Small intestine (tissue), 7 donors: ENCODE measurements around the gene MRPL36. TPM values are rescaled to one million over a fixed set of nuclear protein-coding genes. Genes with fewer than 3 reads are reported as not detected.
A peak's percentile ranks its signal among the peaks of the same experiment; 100 is the strongest.

Experiments used
- DNase-seq, 2 donors: peaks; one replicate each; pipeline versions ENCODE4 v3.0.0 to v3.0.0-alpha.2; 2013
- FAIRE-seq: peaks from 2 replicates; lab custom pipeline; 2012; peaks lifted over from hg19 to GRCh38; lab: Jason Lieb, UNC
- H3K27ac ChIP-seq, 3 donors: one replicate each; pipeline ENCODE4 v1.5.1; 2013; ENCODE audit warnings: low read length in 2 of 3, mild to moderate bottlenecking in 2 of 3, control low read depth in 1 of 3, inconsistent platforms in 1 of 3, low read depth in 1 of 3, moderate library complexity in 1 of 3
- H3K27me3 ChIP-seq, 3 donors: one replicate each; pipeline ENCODE4 v1.6.1; 2013; ENCODE audit warnings: low read length in 3 of 3, inconsistent platforms in 1 of 3; ENCODE audit not compliant: control insufficient read depth in 3 of 3, insufficient read depth in 3 of 3
- H3K36me3 ChIP-seq, 3 donors: one replicate each; pipeline ENCODE4 v1.6.1; 2013; ENCODE audit warnings: low read length in 3 of 3, inconsistent platforms in 1 of 3, low read depth in 1 of 3, mild to moderate bottlenecking in 1 of 3, moderate library complexity in 1 of 3; ENCODE audit not compliant: control insufficient read depth in 3 of 3, insufficient read depth in 2 of 3
- H3K4me1 ChIP-seq, 3 donors: one replicate each; pipeline ENCODE4 v1.6.1; 2013; ENCODE audit warnings: low read length in 2 of 3, inconsistent platforms in 1 of 3, low read depth in 1 of 3, mild to moderate bottlenecking in 1 of 3, moderate library complexity in 1 of 3; ENCODE audit not compliant: control insufficient read depth in 3 of 3, insufficient read depth in 2 of 3
- H3K4me3 ChIP-seq, 3 donors: one replicate each; pipeline ENCODE4 v1.5.1; 2013; ENCODE audit warnings: low read length in 3 of 3, control low read depth in 1 of 3, inconsistent platforms in 1 of 3, low read depth in 1 of 3, mild to moderate bottlenecking in 1 of 3, moderate library complexity in 1 of 3
- H3K9me3 ChIP-seq, 2 donors: one replicate each; pipeline ENCODE4 v1.6.1; 2013; ENCODE audit warnings: low read depth in 1 of 2, low read length in 1 of 2; ENCODE audit not compliant: control insufficient read depth in 2 of 2, insufficient read depth in 1 of 2
- WGBS, 3 donors: extraction: QIAGEN DNeasy Blood & Tissue Kit; methylation state at CpG; one replicate each; pipeline ENCODE4 v1.1.7; 2013; 5-methylcytosine and 5-hydroxymethylcytosine counted together
- polyA plus RNA-seq, 4 donors: library from polyadenylated mRNA; stranded (reverse) in 3 of 4; unstranded in 1 of 4; fragments of 200-250 nt in 3 of 4; fragments of 120-200 nt in 1 of 4; gene quantifications; one replicate each; pipeline versions ENCODE4 v1.2.1 to v1.2.3, GENCODE V29; 2013
- donor health status: healthy with polysubstance abuse.
- donor health status: control.
- donor health status: control.
- donor health status: Bipolar disorder and iron deficiency.
- donor health status: healthy.

Gene MRPL36
- polyA plus RNA-seq, 4 donors: 30.9 to 101 (median 75.8) TPM

- WGBS, 3 donors: 17 to 25% (median 17%) methylated on average over 5 of the region's 5 CpGs
- no peaks in the 10 kb centered on the region for H3K9me3 ChIP-seq
- peak; percentile 14 to 16 for DNase-seq
- FAIRE-seq: no peak
- H3K36me3 ChIP-seq: no peaks in the 10 kb centered on the region
- H3K4me3 ChIP-seq: no peak overlapping the region
- no peaks in the 10 kb centered on the region for H3K4me1 ChIP-seq
- H3K27ac ChIP-seq: no peak overlapping the region
- no peaks in the 10 kb centered on the region for H3K27me3 ChIP-seq
Observed at GRCh38 chr5:1772634-1773033, 27.0 kb downstream of the MRPL36 start.

- H3K36me3 ChIP-seq: no peaks in the 10 kb centered on the region
- H3K4me3 ChIP-seq: no peak overlapping the region
- no peaks in the 10 kb centered on the region for H3K4me1 ChIP-seq
- H3K27ac ChIP-seq: no peak overlapping the region
- H3K27me3 ChIP-seq: no peaks in the 10 kb centered on the region
- WGBS, 3 donors: 66 to 74% (median 66%) methylated on average over 20 of the region's 20 CpGs
- no peaks in the 10 kb centered on the region for H3K9me3 ChIP-seq
- DNase-seq (no peak), FAIRE-seq (no peak)
Observed at GRCh38 chr5:1771149-1772065, 28.2 kb downstream of the MRPL36 start.

GRCh38 chr5:1770443-1770802 is 29.2 kb downstream of the MRPL36 start:
- FAIRE-seq (no peak), DNase-seq (no peak)
- H3K27me3 ChIP-seq: peaks cover 0 to 2% (median 0%) of the 10 kb centered on the region in 3 donors
- H3K27ac ChIP-seq: no peak overlapping the region
- no peaks in the 10 kb centered on the region for H3K9me3 ChIP-seq
- 70 to 75% (median 70%) methylated on average over 6 of the region's 6 CpGs for WGBS, 3 donors
- H3K4me1 ChIP-seq: no peaks in the 10 kb centered on the region
- H3K36me3 ChIP-seq: no peaks in the 10 kb centered on the region
- no peak overlapping the region for H3K4me3 ChIP-seq

GRCh38 chr5:1769752-1770442 is 29.7 kb downstream of the MRPL36 start:
- H3K4me3 ChIP-seq: no peak overlapping the region

GRCh38 chr5:1769017-1769640 is 30.5 kb downstream of the MRPL36 start:
- FAIRE-seq (no peak), DNase-seq (no peak)
- WGBS, 3 donors: 90 to 92% (median 91%) methylated on average over 49 to 54 of the region's 54 CpGs
- Histone ChIP-seq H3K27me3 (peaks cover 0 to 2% (median 0%) of the 10 kb centered on the region in 3 donors), H3K27ac (no peak overlapping the region), H3K4me1 (no peaks in the 10 kb centered on the region), H3K36me3 (no peaks in the 10 kb centered on the region), H3K4me3 (no peak overlapping the region), H3K9me3 (no peaks in the 10 kb centered on the region)

More at GRCh38 chr5:1769752-1770442, 29.7 kb downstream of the MRPL36 start:
- H3K4me1 ChIP-seq: no peaks in the 10 kb centered on the region
- no peaks in the 10 kb centered on the region for H3K36me3 ChIP-seq
- no peak overlapping the region for H3K27ac ChIP-seq
- DNase-seq (no peak), FAIRE-seq (no peak)
- H3K27me3 ChIP-seq: peaks cover 0 to 2% (median 0%) of the 10 kb centered on the region in 3 donors
- WGBS, 3 donors: 82 to 86% (median 86%) methylated on average over 30 of the region's 30 CpGs
- no peaks in the 10 kb centered on the region for H3K9me3 ChIP-seq

GRCh38 chr5:1768283-1769000 is 31.2 kb downstream of the MRPL36 start:
- Histone ChIP-seq H3K27me3 (peaks cover 0 to 2% (median 1%) of the 10 kb centered on the region in 3 donors), H3K27ac (no peak overlapping the region), H3K4me1 (no peaks in the 10 kb centered on the region), H3K9me3 (no peaks in the 10 kb centered on the region), H3K4me3 (no peak overlapping the region), H3K36me3 (no peaks in the 10 kb centered on the region)
- WGBS, 3 donors: 88 to 90% (median 88%) methylated on average over 25 to 34 of the region's 35 CpGs
- DNase-seq (no peak), FAIRE-seq (no peak)

- WGBS, 3 donors: 80 to 84% (median 82%) methylated on average over 16 of the region's 16 CpGs
- Histone ChIP-seq H3K27ac (no peak overlapping the region), H3K4me1 (no peaks in the 10 kb centered on the region), H3K27me3 (peaks cover 0 to 8% (median 2%) of the 10 kb centered on the region in 3 donors), H3K9me3 (no peaks in the 10 kb centered on the region), H3K4me3 (no peak overlapping the region), H3K36me3 (no peaks in the 10 kb centered on the region)
- no peak for DNase-seq
- FAIRE-seq: no peak
Observed at GRCh38 chr5:1767524-1768282, 31.9 kb downstream of the MRPL36 start.
